COR-L47 (cell line): ENCODE measurements around the gene ERI3.

Experiments
- DNase-seq: peaks from one replicate; lab custom pipeline; 2025; lab: John Stamatoyannopoulos, UW

ERI3 gene

DNA sequence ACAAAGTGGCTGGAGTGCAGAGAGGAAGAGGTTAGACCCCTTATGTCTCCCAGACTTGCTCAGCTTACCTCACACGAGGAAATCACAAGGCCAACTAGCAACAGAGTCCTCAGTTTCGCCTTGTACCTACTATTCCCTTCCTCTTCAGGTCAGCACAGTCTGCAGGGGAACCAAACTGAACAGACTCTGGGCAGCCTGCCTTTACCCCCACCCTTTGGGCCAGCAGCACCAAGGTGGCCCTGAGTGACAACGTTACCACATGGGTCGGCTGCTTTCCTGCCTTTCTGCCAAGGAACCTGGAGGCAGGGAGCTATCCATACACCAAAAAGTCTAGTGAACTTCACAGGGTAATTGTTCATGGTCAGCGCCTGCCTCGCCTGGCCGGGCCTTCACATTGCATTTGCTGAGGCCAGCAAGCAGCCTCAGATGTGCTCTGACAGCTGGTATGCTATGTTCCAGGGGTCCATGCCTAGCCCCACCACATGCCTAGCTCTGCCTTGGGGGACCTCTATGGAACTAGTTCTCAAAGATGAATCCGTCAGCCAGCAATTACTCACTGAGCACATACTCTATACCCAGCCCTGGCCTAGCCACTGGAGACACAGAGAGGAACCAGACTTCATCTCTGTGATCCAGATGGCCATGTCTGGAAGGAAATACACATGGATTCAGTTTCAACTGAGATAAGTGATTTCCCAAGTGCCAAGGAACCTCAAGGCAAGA, 72.2 kb downstream of the ERI3 start:
- DNase-seq: no peak

DNA sequence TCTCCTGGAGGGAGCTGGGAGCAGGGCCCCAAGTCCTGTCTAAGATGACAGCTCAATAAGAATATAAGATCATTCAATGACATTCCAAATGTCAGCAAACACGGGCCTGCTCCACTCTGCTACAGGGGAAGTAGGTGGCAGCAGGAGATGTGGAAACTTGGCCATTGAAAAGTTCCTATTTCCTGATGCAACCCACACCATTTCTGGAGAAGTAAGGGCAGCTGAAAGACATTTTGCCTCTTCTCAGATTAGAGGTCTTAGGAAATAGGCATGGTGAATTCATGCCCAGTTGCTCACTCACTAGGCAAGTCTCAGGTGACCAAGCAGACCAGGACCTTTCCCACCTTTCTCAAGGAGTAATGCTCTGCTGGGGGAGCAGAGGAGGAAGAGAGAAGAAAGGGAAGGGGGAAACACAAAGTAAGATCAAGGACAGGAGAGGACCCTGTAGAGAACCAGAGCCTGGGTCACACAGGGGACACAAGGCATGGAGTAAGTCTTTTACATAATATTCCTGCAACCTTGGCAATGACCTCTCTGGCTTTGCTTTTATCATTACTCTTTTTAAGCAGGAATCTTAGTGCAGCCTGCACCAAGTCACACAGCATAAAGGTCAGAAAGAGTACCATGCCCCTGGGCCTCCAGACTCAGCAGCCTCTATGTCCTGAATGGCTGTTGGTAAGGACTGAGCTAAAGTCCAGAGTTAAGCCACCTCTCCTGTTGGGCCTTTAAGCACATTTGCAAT, 72.9 kb downstream of the ERI3 start:
- DNase-seq: no peak

DNA sequence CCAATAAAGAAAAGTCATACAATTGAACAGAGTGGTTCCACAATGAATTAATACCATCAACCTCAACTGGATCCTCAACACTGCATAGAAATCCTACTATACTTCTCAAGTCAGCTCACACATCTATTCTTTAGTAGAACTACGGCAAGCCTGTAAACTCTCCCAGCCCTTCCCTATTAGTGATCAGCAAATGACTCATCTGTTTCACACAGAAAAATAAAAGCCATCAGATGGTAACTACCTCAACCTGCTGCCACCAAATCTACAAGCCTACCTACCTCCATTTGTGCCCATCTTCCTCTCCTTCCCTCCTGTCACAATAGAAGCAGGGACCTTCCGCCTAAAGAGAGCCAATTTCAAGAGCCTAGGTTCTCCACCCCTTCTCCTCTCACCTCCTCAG, 78.2 kb downstream of the ERI3 start:
- DNase-seq: no peak

DNA sequence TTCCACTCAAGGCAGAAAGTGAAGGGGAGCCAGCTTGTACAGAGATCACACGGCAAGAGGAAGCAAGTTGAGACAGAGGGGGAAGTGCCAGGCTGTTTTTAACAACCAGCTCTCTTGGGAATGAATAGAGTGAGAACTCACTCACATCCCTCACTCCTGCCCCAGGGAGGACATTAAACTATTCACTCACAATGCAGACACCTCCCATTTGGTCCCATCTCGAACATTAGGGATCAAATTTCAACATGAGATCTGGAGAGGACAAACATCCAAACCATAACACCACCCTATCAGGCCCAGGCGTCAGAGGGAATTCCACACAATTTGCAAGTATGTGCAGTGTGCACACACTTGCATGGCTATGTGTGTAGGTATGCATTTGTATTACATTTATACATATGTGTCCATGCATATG, 79.1 kb downstream of the ERI3 start:
- DNase-seq: no peak

DNA sequence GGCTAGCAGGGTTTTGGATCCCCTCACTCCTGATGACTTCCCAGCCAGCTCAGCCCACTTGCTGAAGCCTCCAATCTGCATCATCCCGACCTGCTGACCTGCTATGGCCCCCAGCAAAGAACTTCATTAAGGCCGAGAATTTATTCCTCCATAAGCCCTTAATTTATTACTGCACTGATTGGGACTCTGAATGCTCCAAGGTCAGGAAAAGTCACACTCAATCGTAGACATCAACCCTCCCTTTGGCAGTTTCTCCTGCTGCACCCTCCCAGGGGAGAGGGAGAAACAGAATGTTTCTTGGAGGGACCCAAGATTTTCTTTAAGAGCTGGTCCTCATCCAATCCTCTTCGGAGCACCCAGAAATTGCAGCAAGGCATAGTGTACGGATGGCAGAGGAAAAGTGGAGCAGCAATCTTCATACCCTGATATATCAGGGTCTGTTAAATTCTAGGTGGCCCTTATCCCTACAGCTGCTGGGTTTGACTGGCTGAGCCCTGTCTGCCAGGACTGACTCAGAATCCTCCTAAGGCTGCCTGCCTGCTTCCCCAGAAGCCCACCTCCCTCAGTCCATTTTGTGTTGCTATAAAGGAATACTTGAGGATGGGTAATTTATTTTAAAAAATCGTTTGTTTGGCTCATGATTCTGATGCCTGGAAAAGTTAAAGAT, 79.6 kb downstream of the ERI3 start:
- no peak for DNase-seq

DNA sequence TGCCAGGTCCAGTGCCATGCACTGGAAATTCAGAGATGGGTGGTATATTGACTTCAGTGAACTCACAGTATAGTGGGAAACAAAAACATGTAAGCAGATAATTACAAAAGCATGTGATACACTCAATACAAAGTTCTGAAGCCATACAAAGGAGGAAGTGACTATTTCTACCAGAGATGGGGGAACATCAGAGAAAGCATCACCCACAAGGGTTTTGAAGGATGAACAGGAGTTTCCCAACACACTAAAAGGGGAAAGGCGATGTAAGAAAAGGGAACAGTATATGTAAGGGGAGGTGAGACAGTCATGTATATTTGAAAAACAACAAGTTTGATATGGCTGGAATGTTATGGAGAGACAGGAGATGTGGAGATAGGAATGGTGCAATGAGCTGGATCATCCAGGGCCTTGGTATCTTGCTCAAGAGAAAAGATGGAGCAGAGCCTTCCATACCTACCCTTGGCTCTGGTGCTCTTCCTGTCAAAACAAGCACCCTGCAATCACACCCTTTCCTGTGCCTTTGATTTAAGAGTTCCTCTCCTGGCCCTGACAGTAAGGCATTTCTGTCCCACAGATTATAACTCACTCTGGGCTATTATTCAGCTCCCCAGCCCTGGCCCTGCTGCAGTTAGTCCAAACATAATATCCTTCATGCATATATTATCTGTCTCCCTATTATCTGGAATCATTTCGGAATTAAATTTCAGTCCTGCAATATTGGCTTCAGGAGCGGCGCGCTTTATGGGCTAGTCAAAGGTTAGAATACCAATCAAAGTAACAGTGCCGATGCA, 81.3 kb downstream of the ERI3 start:
- no peak for DNase-seq

DNA sequence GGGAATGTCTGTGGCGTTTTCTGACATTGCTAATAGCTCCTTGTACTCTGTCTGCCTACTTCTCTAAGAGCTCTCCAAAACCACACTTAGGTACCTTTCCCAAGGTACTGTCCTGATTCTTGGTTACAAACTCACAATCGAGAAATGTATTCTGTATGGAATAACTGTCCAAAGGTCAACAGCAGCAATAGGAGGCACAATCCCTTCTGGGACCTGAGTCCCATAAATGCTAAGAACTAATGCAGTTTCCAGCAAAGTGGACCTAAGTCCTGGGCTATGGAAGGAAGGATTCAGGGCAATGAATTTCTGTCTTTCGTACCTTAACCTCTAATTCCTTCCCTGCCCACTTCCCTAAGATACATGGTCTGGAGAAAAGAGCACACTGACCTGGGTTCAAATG, 82.1 kb downstream of the ERI3 start:
- DNase-seq: no peak

DNA sequence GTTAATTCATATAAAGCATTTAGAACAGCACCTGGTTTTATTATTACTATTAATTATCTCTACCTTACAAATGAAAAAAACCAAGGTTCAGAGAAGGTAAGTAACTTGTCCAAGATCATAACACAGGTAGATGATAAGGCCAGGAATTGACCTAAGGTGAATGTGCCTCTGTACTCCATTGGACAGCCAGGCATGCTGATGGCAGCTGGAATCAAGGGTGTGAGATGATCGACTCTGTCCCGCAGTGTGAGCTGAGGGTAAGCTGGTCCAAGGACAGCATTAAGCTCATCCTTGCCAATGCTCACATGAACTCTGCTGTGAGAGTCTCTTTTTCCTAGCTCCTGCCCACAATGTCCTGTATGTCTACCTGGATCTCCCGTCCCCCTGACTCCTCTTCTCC, 83.4 kb downstream of the ERI3 start:
- DNase-seq: no peak

DNA sequence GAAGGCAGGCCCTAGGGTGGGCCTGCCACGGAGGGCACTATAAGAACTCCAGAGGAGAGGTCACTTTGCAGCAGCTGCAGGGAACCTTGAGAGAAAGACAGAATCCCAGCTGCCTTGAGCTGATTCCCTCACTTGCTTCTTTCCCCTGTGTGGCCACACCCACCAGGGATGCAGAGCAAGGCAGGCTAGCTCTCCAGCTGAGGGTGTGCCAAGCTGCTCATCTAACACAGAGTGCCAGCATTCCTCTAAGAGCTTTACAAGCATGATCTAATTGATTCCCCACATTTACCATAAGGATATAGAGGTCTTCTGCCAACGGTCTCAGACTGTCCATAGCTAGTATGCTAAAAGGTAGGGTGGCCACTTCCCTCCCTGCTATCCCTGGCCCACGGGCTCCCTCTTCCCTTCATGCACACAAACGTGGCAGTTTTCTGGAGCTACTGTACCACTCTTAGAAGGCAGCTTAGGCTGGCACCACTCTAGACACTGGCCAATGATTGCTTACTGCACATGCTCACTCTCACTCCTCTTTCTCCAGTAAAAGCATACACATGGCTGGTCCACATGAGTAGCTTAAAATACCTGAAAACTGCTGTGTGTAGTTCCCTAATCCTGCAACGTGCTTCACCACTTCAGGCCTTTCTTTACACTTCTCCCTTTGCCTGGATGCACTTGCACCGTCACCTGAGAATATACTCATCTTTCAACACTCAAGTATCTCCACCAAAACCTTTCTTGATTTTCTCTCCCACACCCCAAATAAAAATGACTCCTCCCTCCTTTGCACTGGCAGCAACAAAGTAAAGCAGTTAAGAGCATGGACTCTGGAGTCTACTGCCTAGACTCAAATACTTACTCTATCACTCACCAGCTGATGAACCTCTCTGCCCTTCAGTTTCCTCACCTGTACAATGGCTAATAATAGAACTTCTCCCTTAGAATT, 84.1 kb downstream of the ERI3 start:
- DNase-seq: no peak

DNA sequence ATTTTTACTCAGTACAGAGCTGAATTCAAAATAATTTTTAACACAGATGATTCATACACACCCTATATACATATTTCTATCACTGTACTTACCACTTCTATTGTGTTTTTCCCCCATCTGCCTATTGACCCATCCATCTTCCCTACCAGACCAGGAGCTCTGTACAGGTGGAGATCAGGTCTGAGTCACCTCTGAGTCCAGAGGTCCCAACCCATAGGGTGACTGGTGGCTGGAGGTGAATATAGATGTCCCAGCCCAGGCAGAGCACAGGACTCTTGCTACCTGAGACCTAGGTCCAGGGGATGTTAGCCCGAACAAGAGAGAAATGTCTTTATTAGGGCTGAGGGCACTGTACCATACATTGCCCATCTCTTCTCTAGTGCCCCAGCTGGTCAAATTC, 87.0 kb downstream of the ERI3 start:
- no peak for DNase-seq

DNA sequence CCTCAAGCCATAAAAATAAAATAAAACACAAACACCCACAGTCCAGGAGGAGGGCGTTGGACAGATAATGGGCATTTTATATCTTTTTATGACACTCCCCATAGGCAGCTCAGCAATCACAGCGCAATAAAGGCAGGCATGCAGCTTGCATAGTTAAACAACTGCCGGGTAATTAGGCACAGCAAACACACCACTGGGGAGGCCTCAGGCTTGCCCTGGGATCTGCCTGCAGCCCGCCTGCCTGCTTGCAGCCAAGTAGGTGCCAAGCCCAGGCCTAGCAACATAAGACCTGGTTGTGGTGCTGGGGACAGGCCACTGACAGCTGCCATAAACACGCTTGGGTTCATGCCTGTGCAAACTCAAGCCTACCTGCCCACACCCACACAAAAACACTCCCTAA, 87.6 kb downstream of the ERI3 start:
- DNase-seq: peak; percentile 78

DNA sequence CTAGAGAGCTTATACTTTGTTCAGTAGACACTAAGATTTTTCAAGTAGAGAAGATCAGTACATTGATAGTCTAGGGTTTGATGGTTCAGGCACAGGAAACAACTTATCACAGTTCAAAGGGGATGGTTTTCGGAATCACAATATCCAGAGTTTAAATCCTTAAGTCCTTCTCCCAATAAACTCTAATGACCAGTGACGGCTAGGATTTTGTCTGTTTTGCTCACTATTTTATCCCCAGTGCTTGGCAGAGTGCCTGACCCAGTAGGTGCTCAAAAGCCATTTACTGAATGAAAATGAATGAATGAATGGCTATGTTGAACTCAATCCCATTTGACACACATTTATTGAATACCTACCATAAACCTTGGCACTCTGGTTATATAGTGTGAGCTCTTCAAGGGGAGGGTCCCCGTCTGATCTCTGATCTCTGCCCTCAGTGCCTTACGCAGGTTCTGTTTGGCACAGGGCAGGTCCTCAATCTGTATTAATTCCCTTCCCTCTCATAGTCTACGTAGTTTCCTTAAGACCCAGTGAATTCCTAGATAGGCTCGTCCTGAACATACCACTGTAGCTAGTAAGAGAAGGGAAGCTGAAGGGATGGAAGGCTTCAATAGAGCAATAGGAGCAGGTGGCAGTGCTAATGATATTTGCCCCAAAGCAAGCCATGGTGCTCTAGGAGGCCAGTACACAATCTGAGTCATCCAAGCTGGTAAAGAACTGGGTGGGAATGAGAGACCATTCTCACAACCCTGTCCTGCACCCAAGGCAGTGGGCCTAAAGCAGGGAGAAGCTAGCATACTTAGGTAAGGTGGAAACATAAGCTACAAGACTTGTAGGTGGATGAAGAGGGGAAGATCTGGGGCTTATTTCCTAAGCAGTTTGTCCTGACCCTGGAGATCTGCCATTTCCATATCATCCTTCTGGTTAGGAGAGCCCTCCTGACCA, 88.4 kb downstream of the ERI3 start:
- DNase-seq: no peak

DNA sequence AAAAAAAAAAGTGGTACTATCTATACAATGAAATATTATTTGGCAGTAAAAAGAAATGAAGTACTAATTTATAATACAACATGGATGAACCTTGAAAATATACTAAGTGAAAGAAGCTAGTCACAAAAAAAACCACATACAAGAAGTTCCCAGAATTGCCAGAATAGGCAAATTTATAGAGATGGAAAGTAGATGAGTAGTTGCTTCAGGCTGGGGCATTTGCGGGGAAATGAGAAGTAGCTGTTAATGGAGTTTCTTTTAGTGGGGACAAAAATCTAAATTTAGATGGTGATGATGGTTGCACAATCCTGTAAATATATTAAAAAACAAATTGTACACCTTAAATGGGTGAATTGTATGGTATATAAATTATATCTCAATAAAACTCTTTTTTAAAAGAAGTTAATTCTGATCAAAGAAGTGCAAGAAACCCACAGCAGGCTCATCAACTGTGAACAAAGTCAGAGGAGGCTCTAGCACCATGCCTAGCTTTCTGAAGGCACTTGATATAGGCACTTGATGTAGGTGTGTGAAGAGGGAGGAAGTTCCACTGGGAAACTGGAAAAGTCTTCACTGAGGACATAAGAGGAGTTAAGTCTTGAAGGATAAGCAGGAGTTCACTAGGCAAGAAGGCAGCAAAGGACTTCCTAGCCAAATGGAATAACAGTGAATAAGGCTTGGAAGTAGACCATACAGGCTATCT, 89.2 kb downstream of the ERI3 start:
- no peak for DNase-seq

DNA sequence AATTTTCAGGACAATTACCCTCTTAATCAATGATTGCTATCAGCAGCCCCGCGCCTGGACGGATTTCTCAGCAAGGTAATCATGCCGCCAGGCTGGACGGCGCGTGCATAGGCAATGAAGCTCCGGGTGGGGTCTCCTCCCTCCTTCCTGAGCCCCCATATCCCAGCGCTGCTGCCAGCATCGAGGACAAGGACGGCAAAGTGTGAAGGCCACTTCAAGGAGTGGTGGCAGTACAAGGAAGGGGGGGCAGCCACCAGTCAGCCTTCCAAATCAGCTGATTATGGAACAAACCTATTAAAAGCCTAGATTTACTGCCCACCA, 90.6 kb downstream of the ERI3 start:
- DNase-seq: no peak

DNA sequence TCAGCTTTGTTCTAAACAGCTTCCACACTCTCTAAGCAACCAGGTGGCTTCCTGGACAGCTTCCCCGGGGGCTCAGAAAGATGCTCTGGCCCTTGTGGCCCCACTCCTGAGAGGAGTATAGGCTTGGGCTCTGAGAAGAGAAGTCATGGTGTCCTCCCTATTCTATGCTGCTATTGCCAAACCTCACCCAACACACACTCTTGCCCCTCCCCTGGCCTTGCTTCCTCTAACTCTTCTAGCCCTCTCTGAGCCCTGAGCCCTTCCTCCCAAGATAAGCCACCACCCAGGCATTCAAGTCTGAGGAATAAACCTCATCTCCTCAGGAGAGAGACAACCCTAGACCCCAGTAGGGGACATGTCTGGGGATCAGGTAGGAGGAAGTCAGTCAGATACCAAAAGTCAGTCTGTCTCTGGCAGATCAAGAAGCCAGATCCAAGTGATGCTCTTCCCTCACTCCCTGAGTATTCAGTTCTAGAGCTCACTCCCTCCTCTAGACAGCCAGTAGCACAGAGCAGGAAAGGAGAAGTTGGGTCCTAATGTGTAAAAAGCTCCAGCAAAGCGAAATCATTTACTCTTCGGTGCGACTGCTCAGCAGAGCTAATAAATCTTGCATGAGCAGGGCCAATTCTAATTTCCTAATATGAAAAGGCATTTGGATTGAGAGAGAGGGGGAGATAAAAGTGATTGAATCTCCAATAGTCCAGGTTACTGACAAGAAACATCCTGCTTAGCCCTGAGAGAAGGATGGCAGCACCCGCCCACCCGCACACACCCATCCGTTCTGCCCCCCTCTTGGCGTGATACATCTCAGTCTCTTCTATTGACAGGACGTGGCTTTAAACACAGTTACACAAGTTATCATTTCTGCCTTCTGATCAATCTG, 91.2 kb downstream of the ERI3 start:
- no peak for DNase-seq

DNA sequence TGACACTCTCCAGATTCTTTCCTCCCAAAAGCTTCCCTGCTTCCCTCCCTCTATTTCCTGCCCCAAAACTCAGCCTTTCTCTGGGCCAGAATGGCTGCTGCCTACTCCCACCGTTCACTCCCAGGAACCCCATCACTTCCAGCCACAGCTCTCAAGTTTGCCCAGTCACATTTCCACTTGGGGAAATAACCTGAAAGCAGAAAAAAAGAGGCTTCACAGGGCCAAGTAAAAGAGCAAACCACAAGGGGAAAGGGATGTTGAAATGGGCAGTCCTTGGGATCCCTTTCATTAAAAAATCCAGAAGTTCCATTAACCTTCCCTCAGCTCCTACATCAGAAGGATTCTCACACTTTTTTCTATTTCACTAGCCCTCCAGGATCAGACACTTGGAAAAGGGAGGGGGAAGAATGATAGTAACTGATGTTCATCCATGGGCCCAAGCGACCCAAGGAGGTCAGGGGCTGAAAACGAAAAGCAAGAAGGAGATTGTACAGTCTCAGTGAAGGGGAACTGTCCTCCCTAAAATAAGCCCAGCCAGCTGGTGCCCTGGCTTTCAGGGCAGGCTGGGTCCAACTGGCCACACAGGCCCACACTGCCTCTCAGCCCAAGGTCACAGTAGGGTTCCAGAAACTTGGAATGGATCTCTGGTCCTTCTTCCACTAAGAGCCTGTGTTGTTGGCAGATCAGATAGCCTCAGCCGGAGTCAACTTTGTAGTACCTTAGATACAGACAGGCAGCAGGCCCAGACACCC, 92.1 kb downstream of the ERI3 start:
- DNase-seq: no peak

DNA sequence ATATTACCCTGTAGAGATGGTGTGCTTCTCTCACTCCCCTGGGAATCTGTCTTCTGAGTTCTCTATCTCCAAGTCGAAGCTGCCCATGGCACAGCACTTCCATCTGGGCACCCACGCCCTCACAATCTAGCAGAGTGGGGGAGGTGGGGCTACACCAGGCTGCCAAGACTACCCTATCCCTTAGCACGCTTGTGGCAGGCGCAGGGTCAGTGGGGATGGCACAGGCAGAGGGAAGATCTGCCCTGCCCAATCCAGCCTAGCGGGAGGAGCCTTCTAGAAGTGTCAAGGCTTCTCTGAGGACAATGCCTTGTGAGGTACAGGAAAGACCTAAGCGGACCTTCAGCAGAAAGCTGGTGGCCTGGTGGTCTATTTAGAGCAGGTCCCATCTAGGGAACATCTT, 92.6 kb downstream of the ERI3 start:
- no peak for DNase-seq

DNA sequence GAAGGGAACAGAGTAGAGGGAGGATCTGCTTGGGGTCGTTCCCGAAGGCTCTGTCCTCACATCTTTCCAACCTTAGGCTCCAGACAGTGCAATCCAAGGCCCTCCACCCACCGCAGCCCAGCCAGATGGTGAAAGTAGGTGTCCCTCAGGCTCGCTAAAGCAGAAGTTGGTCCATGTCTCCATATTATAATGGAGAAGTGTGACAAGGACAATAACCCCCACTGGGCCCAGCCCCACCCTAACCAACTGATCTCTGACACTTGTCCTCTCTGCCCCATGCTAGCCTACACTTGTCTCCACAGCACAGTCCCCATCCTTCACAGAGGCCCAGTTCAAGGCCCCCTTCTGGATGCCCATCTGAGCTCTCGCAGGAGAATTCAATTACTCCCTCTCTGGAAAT, 93.1 kb downstream of the ERI3 start:
- DNase-seq: no peak
